GM19351 (cell line): ENCODE data around the gene THSD7A.
"Not testable (repeated sequence)": the region's sequence is repeated elsewhere in the genome, so short reads cannot be mapped to it uniquely, and the experiment has no call there.

Source experiments
- ATAC-seq: cut with Tn5 transposase; IDR thresholded peaks from one replicate; pipeline ENCODE4 v1.9.1; 2021; ENCODE audit warnings: mild to moderate bottlenecking, moderate library complexity; ENCODE audit not compliant: unreplicated experiment

THSD7A gene

DNA sequence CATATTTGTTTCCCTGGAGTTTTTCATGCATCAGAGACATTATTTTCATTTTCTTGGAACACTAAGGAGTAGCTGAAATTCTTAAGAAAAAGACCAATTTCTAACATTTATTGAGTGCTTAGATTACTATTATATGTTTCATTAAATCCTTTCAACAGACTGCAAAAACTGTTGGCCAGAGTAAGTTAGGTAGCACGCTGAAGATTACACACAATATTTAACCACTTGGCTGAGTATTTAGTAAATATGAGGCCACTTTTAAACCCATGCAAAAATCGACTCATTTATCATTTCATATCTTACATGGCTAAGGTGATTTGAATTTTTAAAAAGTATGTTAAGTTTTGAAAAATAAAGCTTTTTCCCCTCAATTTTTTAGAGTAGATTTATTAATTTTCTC lies 358.8 kb downstream of the THSD7A start:
- no peak for ATAC-seq

DNA sequence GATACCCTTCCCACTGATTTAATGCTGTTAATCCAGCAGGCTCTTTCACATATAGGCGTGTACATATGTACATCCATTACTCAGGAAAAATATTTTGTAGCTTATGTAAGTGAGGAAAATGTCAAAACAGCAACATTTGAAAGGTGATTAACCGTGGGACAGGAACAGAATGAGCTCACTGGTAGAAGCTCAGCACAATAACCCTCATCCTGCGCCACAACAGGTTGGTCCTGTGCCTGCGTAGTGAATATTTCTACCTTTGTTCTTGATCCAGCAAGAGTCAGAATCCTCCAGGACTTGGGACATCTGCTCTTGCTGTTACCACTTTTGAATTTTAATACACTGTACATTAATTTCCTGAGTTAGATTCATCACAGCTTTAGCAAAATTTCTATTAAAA lies 359.4 kb downstream of the THSD7A start:
- no peak for ATAC-seq

DNA sequence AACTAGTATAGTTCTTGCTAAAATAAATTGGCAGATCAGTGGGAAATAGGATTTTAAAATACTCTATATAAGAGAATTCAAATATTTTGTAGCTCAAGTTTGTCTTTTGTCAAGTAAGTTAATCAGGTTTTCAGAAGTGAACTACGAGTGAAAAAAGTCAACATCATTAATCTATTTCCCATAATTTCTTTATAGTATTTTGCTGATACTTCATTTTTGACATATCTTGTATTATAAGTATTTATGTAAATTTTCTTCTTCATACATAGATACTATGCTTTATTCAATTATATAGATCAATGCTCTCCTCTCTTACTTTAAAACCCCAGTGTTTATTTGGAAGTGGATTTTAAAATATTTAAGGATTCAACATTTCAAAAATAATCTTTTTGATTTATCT lies 360.7 kb downstream of the THSD7A start:
- no peak for ATAC-seq

DNA sequence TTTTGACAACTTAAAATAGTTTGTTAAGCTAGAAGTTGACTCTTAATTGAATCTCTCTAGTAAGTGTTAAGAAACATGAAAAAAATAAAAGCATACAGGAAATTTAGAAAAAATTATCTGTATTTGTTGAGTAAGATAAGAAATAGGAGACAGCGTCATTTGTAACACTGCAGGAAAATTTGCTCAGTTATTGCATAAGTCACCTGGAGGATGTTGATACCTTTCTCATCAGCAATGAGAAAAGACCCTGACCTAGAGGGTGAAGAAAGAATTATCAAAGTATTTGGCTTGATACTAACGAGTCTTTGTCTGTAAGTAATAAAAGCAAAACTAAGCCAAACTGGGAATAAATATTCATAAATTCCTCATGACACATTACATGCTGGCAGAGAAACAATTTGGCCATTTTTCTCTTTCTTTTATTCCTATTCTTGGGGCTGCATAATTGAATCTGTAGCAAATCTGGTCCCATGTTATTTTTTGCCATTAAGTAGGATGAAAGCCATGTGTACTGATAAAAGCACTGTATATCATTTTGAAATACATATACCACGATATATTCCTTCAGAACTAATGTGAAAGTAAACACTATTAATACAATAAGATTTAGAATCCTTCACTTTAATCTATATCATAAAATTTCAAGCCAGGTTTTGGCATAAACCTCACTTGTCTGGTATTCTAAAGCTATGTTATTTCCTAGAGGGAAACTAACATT lies 362.8 kb downstream of the THSD7A start:
- no peak for ATAC-seq

DNA sequence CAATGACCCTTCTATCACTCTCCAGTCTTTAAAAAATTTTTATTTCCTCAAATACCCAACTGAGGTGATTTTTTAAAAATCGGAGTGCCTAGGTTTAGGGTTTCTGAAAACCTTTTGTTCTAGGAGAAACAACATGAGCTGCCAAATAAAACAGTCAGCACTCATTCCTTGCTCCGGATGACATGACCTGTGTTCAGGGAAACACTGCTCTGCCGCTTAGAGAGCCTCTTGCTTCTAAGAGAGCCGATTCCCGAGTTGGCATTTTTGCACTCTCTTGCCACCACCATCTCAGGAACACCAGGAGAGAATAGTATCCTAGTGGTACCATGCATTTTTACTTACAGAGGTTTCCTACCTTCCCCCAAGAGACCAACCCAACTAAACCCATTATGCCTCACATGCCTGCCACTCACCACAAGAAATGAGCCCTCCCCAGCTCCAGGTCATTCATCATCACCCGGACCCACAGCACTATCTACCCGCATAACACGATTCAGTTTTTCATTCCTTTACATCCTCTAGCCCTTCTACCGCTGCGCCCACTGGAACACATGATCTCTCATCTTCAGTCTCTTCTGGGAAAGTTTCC lies 365.4 kb downstream of the THSD7A start:
- no peak for ATAC-seq

DNA sequence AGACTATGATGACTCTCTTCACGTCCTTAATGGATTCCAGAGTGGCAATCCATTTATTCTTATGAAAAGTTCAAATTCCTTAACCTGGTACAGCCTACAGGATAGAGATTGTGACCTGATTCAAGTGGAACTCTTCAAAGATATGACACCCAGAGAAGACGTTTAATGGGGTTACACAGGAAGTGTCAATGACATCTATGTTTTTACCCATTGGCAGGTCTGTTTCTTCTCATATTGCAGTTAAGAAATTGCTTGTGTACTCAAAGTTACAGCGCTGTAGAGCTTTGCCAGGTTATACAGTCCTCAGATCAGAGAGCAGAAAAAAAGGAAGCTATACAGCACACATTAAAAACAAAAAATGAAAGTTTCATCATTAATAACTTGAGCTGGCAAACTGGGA lies 367.4 kb downstream of the THSD7A start:
- ATAC-seq: no peak

DNA sequence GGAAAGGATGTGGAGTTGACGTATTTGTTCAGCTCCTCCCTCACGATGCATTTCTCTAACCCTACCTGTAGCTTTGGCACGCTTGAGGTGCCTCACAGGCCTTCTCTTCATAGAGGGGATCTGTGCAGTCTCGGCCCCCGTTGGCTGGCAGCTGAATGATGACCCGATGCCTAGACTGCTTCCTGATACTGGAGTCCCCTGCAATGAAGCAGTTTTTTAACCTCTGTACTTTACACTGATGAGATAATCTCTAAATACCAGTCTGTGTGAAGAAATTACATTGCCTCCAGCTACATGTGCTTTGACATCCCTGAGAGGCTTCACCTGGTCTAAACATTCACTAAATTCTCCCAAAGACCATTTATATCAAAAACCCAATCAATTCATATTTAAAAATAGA lies 370.1 kb downstream of the THSD7A start:
- ATAC-seq: no peak

DNA sequence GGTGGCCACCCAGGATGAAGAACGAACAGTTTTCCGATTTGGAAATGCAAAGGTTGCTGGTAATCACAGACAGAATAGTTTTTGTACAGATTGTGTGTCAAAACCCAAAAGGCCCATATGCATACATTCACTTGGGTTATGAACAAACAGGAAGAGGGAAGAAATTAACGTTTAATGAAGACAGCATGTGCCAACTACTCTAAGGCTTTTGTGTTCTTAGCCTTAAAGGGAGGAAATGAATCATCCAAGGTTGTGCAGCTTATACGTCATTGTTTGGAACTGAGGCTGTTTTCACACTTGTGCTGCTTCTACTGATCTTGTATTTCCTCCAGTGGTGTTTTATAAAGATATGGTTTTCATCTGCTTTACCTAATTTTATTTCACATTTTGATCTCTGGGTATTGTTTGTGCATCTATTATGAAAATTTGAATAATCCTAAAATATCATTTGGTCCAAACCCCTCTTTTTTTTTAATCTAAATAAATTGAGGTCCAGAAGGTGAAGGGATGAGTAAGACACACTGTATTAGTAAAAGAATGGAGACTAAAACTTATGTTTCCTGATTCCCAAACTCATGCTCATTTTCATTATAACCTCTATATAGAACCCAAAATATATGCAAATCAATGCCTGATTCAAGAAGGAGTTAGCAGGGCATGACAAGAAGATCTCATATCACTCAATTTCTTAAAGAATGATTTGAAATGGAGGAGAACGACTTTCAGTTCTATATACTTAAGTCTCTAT lies 373.1 kb downstream of the THSD7A start:
- ATAC-seq: peak; percentile 72

DNA sequence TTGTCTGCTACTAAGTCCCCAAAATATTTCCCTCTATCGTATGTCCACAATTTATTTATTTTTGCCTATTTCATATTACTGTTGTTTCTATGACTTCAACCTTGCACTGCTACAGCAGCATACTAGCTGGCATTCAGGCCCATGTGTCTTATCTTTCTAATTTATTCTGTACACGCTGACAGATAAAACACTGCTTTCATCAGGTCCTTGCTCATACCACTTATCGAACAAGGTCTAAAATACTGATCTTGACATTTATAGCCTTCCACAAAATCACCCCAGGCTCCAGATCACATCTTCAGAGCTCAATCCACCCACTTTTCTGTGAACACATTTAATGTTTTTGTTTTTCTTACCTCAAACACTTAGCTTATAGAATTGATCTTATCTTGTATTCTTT lies 374.6 kb downstream of the THSD7A start:
- ATAC-seq: no peak

DNA sequence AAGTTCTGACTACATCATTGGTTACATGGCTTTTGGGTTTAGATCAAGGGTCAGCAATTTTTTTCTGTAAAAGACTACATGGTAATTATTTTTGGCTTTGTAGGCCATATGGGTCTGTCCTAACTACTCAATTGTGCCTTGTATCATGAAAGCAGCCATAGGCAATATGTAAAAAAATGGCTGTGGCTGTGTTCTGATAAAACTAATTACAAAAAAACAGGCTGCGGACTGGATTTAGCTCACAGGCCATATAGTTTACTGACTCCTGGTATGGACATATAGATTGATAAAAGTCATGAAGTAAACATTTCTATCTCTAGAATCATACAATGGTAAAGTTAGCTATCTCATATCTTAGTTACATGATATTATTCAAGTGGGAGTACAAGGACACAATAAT lies 375.4 kb downstream of the THSD7A start:
- no peak for ATAC-seq

DNA sequence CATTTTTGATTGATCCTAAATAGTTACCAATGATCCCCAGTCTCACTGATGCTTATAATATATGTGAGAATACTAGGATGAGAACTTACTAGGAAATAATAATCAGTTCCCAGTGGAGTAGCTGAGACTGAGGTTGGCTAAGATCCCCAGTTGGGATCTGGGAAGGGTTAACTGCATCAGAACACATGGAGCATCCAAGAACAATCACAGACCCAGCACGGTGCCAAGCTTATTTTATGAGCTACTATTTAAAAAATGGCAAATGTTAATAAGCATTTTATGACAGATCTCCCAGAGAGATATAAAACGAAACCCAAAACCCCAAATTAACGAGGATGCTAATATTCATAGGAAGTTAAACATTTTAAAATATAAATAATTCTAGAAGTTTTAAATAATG lies 379.5 kb downstream of the THSD7A start:
- no peak for ATAC-seq

DNA sequence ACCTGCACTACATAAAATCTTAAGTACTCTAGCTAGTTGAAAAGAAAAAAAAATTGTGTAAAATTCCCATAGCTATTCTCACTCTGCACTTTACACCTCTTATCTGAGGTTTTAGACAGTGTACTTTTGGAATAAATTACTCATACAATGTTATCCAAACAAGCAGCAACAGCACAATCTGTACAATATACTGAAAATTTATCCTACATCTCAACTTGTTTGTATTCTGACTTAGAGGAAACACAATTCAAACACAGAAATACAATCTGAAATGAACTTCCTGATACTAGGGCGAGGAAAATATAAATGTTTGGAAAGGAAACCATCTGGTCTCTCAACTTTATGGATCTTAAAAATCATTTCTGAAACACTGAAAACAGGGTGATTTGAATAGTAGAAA lies 381.7 kb downstream of the THSD7A start:
- no peak for ATAC-seq

DNA sequence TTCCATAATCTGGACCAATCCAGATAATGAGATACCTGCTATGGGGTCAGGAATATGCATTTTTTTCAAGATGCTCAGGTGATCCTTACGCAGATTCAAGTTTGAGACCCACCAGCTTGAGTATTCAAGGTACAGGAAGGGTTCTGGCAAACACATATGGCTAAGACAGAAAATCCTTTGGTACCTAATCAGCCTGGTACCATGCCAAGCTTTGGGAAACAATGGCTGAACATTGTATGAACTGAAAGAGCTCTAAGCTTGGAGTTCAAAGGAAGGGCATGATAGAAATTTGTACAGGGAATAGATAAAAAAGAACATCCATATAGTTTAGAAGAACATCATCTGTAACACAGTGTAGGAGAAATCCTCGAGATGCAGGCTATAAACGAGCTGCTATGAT lies 382.7 kb downstream of the THSD7A start:
- no peak for ATAC-seq

DNA sequence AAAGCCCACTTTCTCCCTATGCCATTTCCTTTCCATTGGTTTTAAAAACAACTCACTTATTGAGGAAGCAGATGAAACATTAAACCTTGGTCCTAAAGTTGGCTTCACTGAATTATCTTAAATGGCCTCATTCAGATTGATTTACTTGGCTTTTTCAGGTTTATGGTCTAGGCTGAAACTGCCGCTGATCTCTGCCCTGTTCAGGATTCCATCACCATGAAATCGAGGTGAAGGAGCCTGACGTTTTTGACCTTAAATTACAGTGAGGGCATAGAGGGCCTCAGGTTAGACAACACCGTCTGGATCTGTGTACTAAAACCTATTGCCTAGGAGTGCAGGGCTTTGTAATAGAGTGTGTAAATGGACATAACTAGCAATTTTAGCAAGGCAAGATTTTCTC lies 383.7 kb downstream of the THSD7A start:
- no peak for ATAC-seq

DNA sequence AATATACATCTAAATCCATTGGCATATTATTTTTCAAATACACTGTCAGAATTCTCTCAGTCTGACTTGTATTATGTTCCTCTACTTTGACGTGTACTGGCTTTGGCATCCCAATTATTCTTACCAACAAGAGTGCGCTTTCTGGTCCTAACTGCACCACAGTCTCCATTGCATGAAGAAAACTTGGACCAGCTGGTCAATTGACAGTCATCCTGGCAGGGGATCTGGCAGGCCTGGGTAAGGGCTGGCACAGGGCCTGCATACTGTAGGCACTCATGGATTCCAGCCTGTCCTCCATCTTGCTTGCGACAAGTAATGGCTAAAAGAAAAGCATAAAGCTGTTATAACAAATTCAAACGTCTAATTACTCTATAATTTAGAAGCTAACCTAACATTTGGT lies 384.9 kb downstream of the THSD7A start:
- ATAC-seq: no peak

DNA sequence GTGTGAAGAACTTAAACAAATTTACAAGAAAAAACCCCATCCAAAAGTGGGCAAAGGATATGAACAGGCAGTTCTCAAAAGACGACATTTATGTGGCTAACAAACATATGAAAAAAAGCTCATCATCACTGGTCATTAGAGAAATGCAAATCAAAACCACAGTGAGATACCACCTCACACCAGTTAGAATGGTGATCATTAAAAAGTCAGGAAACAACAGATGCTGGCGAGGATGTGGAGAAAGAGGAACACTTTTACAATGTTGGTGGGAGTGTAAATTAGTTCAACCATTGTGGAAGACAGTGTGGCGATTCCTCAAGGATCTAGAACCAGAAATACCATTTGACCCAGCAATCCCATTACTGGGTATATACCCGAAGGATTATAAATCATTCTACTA lies 388.1 kb downstream of the THSD7A start:
- ATAC-seq: not testable (repeated sequence)

DNA sequence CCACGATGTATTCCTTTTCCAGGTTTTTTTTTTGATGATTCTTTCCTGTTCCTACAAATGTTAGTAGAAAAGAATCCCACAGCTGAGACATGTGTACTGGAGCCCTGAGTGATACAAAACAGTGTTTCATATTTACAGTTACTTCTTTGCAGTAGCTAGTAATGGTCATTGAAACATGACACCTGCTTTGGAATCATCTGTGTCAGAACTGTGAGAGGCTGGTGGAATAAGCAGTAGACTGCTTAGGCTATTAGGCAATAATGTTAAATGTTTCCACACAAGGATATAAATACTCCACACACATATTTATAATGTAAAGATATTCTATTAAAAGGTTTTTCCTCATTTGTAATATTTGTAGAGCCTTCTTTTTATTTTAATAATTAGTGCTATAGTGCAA lies 394.0 kb downstream of the THSD7A start:
- ATAC-seq: no peak

DNA sequence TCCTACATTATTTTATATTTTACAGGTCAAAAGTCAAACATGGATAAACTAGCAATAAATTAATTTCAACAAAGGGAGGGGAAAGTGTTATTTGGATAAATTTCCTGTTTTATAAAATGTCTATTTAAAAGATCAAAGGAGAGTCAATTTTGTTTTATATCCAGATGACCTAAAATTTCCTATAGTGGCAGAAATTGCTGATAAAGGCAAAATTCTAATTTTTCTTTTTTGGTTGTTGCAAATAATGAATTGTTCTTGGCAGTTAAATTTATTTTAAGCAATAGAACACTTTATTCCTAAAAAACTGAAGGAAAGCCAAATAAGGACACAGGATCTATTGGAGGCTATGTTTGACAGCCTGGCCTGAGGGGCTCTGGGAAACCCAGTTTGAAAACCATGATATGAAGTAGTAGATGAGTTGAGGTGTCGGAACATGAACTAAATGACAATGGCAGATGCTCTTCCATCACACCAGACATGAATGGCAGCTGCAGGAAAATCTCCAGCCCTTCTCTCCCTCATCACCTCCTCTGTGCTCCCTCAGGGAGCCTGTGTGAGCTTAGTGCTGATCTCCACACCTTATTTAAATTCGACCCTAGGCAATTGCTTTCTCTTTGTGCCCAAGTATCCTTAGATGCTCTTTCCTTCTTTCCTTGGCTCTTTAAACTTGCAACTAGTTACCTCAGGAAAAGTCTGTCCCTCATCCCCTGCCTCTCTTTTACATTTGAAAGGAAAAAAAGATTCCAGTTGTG lies 395.0 kb downstream of the THSD7A start:
- no peak for ATAC-seq

DNA sequence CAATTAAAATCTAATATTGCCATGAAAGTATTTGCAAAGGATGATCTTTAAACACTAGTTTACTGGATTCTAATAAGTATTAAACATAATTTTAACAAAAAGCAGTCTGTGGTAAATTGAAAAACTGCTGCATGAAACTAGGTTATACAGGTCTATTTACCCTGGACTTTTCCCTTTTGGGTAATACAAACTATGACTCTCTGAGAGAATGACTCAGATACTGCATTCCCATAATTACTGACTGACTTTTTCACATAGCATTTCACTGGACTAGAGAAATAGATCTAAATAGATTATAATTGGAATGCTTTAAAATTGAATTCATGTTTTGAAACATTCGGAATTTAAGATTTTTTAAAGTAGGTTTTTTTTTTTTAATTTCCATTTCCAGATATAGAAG lies 395.7 kb downstream of the THSD7A start:
- no peak for ATAC-seq

DNA sequence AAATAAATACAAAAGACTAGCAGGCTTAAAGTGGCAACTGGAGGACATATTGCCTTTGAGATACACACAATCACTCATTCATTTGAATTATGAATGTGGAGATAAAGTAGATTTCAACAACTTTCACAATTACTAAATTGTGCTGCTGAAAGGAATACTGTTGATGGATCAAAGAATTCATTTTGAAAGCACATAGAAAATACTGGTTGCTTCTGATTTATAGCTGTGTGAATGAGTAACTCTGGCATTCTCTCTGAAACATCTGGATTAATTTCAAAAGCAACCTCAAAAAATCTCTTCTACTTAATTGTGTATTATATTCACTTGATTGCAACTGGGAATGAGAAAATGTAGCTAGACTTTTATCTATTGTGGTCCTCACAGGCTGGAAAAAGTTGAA lies 397.6 kb downstream of the THSD7A start:
- ATAC-seq: no peak

DNA sequence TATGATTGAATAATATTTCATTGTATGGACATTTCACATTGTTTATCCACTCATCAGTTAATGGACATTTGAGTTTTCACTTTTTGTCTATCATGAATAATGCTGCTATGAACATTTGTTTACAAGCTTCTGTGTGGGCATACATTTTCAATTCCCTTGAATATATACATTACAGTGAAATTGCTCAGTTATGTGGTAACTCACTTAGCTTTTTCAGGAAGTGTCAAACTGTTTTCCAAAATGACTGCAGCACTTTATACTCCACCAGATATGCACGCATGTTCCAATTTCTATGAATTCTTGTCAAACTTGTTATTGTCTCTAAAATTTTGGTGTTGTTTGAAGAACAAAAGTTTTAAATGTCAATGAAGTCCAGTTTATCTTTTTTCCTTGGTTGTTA lies 401.2 kb downstream of the THSD7A start:
- no peak for ATAC-seq

DNA sequence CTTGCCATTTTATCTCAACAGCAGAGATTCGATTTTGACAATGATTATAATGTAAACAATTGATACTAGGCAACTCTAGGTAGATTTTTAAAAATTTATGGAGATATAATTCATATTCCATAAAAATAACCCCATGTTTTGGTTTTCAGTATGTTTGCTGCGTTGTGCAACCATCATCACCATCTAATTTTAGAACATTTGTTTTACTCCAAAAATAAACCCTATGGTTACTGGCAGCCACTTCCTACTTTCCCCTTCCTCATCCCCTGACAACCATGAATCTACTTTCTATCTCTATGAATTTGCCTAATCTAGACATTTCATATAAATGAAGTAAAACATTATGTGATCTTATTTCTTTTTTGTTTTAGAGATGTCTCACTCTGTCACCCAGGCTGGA lies 401.9 kb downstream of the THSD7A start:
- no peak for ATAC-seq
